HEK293 (cell line): ENCODE data around the gene MINDY1.

Experiments
- SETDB1 ChIP-seq: IDR thresholded peaks from one replicate; pipeline ENCODE4 v1.6.1; 2017; ENCODE audit warnings: mild to moderate bottlenecking, low read length, moderate library complexity, mixed read lengths; ENCODE audit not compliant: insufficient read length
- ZNF114 ChIP-seq: fragments of 450-650 bp; formaldehyde crosslinking; IDR thresholded peaks from 2 replicates; pipeline ENCODE4 v1.5.0; 2017; ENCODE audit warnings: missing biosample characterization, missing genetic modification characterization
- ZNF121 ChIP-seq: fragments of 450-650 bp; formaldehyde crosslinking; IDR thresholded peaks from 2 replicates; pipeline ENCODE4 v1.5.1; 2016; ENCODE audit warnings: missing biosample characterization, missing genetic modification characterization
- ZNF174 ChIP-seq: fragments of 450-650 bp; formaldehyde crosslinking; IDR thresholded peaks from 2 replicates; pipeline ENCODE4 v1.5.0; 2017; ENCODE audit warnings: missing biosample characterization, mild to moderate bottlenecking, missing genetic modification characterization
- ZNF184 ChIP-seq: fragments of 450-650 bp; IDR thresholded peaks from 2 replicates; pipeline ENCODE4 v1.5.1; 2018; ENCODE audit warnings: missing biosample characterization, mild to moderate bottlenecking, missing genetic modification characterization
- ZNF214 ChIP-seq: fragments of 450-650 bp; formaldehyde crosslinking; IDR thresholded peaks from 2 replicates; pipeline ENCODE4 v1.5.1; 2017; ENCODE audit warnings: missing biosample characterization, mild to moderate bottlenecking, missing genetic modification characterization, borderline replicate concordance
- ZNF274 ChIP-seq, 2 experiments: fragments of 200-500 bp in 1 of 2; fragments of 450-650 bp in 1 of 2; sonication (Bioruptor generic) in 1 of 2; formaldehyde crosslinking in 1 of 2; IDR thresholded peaks; 2 replicates each; pipeline versions ENCODE4 v1.5.1 to v1.6.1; 2014 to 2016; ENCODE audit warnings: borderline replicate concordance in 1 of 2, inconsistent platforms in 1 of 2, low read length in 1 of 2, missing biosample characterization in 1 of 2, missing genetic modification characterization in 1 of 2
- ZNF302 ChIP-seq: fragments of 450-650 bp; formaldehyde crosslinking; IDR thresholded peaks from 2 replicates; pipeline ENCODE4 v1.5.1; 2016; ENCODE audit warnings: missing biosample characterization, missing genetic modification characterization, low read depth
- ZNF394 ChIP-seq: fragments of 450-650 bp; formaldehyde crosslinking; IDR thresholded peaks from 2 replicates; pipeline ENCODE4 v1.5.1; 2016; ENCODE audit warnings: missing biosample characterization, missing genetic modification characterization, mild to moderate bottlenecking, moderate library complexity, borderline replicate concordance
- ZNF529 ChIP-seq: fragments of 450-650 bp; formaldehyde crosslinking; IDR thresholded peaks from 2 replicates; pipeline ENCODE4 v1.5.1; 2017; ENCODE audit warnings: missing genetic modification characterization, missing biosample characterization; ENCODE audit not compliant: insufficient replicate concordance
- ZSCAN23 ChIP-seq: fragments of 450-650 bp; formaldehyde crosslinking; IDR thresholded peaks from 2 replicates; pipeline ENCODE4 v1.5.1; 2016; ENCODE audit warnings: missing biosample characterization, missing genetic modification characterization
- TF ChIP-seq, protein P1 (sequence below): fragments of 450-650 bp; formaldehyde crosslinking; IDR thresholded peaks from 2 replicates; pipeline ENCODE4 v1.5.1; 2016; ENCODE audit warnings: missing biosample characterization, missing genetic modification characterization
- TF ChIP-seq, protein P2 (sequence below): fragments of 450-650 bp; formaldehyde crosslinking; IDR thresholded peaks from 2 replicates; pipeline ENCODE4 v1.5.1; 2016; ENCODE audit warnings: missing biosample characterization, missing genetic modification characterization

DNA sequence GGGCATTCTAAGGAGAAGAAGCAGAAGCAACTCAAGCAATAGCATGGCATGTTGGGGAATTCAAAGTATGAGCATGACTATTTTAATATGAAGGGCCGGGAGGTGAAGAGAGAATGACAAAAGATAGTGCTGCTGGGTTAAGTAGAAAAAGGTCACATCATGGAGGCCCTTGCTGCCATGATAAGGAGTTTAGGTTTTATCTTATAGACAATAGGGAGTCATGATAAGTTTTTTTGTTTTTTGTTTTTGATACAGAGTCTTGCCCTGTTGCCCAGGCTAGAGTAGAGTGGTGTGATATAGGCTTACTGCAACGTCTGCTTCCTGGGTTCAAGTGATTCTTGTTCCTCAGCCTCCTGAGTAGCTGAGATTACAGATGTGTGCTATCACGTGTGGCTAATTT is 32.8 kb upstream of the MINDY1 start:
- TF ChIP-seq, protein P1, sequence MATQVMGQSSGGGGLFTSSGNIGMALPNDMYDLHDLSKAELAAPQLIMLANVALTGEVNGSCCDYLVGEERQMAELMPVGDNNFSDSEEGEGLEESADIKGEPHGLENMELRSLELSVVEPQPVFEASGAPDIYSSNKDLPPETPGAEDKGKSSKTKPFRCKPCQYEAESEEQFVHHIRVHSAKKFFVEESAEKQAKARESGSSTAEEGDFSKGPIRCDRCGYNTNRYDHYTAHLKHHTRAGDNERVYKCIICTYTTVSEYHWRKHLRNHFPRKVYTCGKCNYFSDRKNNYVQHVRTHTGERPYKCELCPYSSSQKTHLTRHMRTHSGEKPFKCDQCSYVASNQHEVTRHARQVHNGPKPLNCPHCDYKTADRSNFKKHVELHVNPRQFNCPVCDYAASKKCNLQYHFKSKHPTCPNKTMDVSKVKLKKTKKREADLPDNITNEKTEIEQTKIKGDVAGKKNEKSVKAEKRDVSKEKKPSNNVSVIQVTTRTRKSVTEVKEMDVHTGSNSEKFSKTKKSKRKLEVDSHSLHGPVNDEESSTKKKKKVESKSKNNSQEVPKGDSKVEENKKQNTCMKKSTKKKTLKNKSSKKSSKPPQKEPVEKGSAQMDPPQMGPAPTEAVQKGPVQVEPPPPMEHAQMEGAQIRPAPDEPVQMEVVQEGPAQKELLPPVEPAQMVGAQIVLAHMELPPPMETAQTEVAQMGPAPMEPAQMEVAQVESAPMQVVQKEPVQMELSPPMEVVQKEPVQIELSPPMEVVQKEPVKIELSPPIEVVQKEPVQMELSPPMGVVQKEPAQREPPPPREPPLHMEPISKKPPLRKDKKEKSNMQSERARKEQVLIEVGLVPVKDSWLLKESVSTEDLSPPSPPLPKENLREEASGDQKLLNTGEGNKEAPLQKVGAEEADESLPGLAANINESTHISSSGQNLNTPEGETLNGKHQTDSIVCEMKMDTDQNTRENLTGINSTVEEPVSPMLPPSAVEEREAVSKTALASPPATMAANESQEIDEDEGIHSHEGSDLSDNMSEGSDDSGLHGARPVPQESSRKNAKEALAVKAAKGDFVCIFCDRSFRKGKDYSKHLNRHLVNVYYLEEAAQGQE (tag by site-specific recombination) = no peak
- TF ChIP-seq ZNF274 (IDR thresholded peaks at IDR 0.05; ENCODE audit: low read length) = no peak
- TF ChIP-seq ZNF274 (tag by site-specific recombination; IDR thresholded peaks at IDR 0.05; ENCODE audit: borderline replicate concordance) = no peak
- TF ChIP-seq, protein P2, sequence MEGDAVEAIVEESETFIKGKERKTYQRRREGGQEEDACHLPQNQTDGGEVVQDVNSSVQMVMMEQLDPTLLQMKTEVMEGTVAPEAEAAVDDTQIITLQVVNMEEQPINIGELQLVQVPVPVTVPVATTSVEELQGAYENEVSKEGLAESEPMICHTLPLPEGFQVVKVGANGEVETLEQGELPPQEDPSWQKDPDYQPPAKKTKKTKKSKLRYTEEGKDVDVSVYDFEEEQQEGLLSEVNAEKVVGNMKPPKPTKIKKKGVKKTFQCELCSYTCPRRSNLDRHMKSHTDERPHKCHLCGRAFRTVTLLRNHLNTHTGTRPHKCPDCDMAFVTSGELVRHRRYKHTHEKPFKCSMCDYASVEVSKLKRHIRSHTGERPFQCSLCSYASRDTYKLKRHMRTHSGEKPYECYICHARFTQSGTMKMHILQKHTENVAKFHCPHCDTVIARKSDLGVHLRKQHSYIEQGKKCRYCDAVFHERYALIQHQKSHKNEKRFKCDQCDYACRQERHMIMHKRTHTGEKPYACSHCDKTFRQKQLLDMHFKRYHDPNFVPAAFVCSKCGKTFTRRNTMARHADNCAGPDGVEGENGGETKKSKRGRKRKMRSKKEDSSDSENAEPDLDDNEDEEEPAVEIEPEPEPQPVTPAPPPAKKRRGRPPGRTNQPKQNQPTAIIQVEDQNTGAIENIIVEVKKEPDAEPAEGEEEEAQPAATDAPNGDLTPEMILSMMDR (tag by site-specific recombination) = no peak
- no peak for TF ChIP-seq ZNF114 (tag by site-specific recombination)
- no peak for TF ChIP-seq SETDB1
- TF ChIP-seq ZNF174 = no peak
- no peak for TF ChIP-seq ZSCAN23 (tag by site-specific recombination)
- TF ChIP-seq ZNF184 (tag by site-specific recombination) = no peak
- no peak for TF ChIP-seq ZNF529
- no peak for TF ChIP-seq ZNF394 (tag by site-specific recombination)
- TF ChIP-seq ZNF121 (tag by site-specific recombination) = no peak
- TF ChIP-seq ZNF302 (tag by site-specific recombination) = no peak
- no peak for TF ChIP-seq ZNF214 (tag by site-specific recombination)
